Panc1 (cell line): ENCODE results near the gene TMEM204. TPM values are rescaled to one million over a fixed set of nuclear protein-coding genes. Genes with fewer than 3 reads are reported as not detected.

ENCODE experiments used
- ATAC-seq: fragments of 200-7000 bp; cut with Tn5 transposase; 2 replicates; pipeline ENCODE4 v1.9.1; 2020; ENCODE audit warnings: mild to moderate bottlenecking, moderate library complexity
- BruUV-seq: library from RNA; stranded (reverse); fragments of 400-500 nt; replicated peaks from 2 replicates; lab custom pipeline; 2021; lab: Mats Ljungman, UMichigan
- CTCF ChIA-PET: fragments of 300-600 bp; sonication (Branson Sonifier 250); formaldehyde crosslinking; loops from one replicate; lab custom pipeline; 2022; ENCODE audit warnings: antibody characterized with exemption; lab: Charles Lee
- POLR2A ChIA-PET: fragments of 300-600 bp; sonication (Branson Sonifier 250); formaldehyde crosslinking; loops from one replicate; lab custom pipeline; 2022; ENCODE audit warnings: antibody characterized with exemption; lab: Charles Lee
- DNase-seq: peaks from one replicate; pipeline ENCODE4 v3.0.0-alpha.2; 2010; ENCODE audit warnings: low read depth, low spot score
- H3K27ac ChIP-seq: 2 replicates; pipeline ENCODE4 v1.5.1; 2011; ENCODE audit warnings: mild to moderate bottlenecking, low read length, inconsistent platforms
- H3K27me3 ChIP-seq: fragments of 200-500 bp; sonication (Bioruptor generic); 2 replicates; pipeline ENCODE4 v1.6.0; 2014; ENCODE audit warnings: low read length, inconsistent platforms; ENCODE audit not compliant: control insufficient read depth, insufficient read depth
- H3K36me3 ChIP-seq: fragments of 200-500 bp; sonication (Bioruptor generic); 2 replicates; pipeline ENCODE4 v1.5.1; 2014; ENCODE audit warnings: inconsistent platforms, mild to moderate bottlenecking, low read length, moderate library complexity; ENCODE audit not compliant: control insufficient read depth, insufficient read depth
- H3K4me1 ChIP-seq: 2 replicates; pipeline ENCODE4 v1.5.1; 2011; ENCODE audit warnings: inconsistent platforms, mild to moderate bottlenecking, low read length, moderate library complexity; ENCODE audit not compliant: control insufficient read depth, insufficient read depth
- H3K4me3 ChIP-seq, 2 experiments: 2 replicates each; pipeline ENCODE4 v1.5.1; 2011 to 2012; ENCODE audit warnings: low read depth in 2 of 2, low read length in 2 of 2, mild to moderate bottlenecking in 2 of 2, inconsistent platforms in 1 of 2, moderate library complexity in 1 of 2
- H3K9me3 ChIP-seq: fragments of 200-500 bp; sonication (Bioruptor generic); 2 replicates; pipeline ENCODE4 v1.5.1; 2014; ENCODE audit warnings: low read depth, mild to moderate bottlenecking, inconsistent platforms, low read length, moderate library complexity; ENCODE audit not compliant: control insufficient read depth, insufficient read depth
- POLR2AphosphoS5 ChIP-seq: IDR thresholded peaks from 2 replicates; pipeline ENCODE4 v1.6.1; 2012; ENCODE audit warnings: mild to moderate bottlenecking, low read depth, low read length, moderate library complexity
- SIN3A ChIP-seq: IDR thresholded peaks from 2 replicates; pipeline ENCODE4 v1.6.1; 2012; ENCODE audit warnings: low read depth, mild to moderate bottlenecking, low read length, moderate library complexity, borderline replicate concordance; ENCODE audit not compliant: insufficient read depth
- TCF7L2 ChIP-seq: IDR thresholded peaks from 2 replicates; pipeline ENCODE4 v1.6.1; 2011; ENCODE audit warnings: mild to moderate bottlenecking, low read depth, low read length, inconsistent platforms
- in situ Hi-C: cut with HindIII; loops from 2 replicates; pipeline ENCODE4 v1.10.0; 2016; ENCODE audit warnings: low sequenced_read_pairs, low pct_unique_long_range_greater_than_20kb
- intact Hi-C: fragments of 100-400 bp; cut with micrococcal nuclease; formaldehyde crosslinking; loops from one replicate; pipeline ENCODE4 v1.10.0; 2022; ENCODE audit not compliant: unreplicated experiment
- total RNA-seq: library from RNA; stranded (reverse); gene quantifications from one replicate; pipeline ENCODE4 v1.2.1, GENCODE V29; 2021; ENCODE audit not compliant: unreplicated experiment
- TF ChIP-seq, protein P1 (sequence below), 2 experiments: IDR thresholded peaks; 2 replicates each; pipeline ENCODE4 v1.6.1; 2011 to 2012; ENCODE audit warnings: low read depth in 2 of 2, control low read depth in 1 of 2, low read length in 1 of 2, mild to moderate bottlenecking in 1 of 2, moderate library complexity in 1 of 2; ENCODE audit not compliant: insufficient read depth in 1 of 2
- TF ChIP-seq, protein P2 (sequence below): fragments of 450-650 bp; IDR thresholded peaks from 2 replicates; pipeline ENCODE4 v1.5.1; 2017; ENCODE audit warnings: mild to moderate bottlenecking

Gene TMEM204
- total RNA-seq, 1 experiment from 2014 or later = 0.13 TPM

DNA sequence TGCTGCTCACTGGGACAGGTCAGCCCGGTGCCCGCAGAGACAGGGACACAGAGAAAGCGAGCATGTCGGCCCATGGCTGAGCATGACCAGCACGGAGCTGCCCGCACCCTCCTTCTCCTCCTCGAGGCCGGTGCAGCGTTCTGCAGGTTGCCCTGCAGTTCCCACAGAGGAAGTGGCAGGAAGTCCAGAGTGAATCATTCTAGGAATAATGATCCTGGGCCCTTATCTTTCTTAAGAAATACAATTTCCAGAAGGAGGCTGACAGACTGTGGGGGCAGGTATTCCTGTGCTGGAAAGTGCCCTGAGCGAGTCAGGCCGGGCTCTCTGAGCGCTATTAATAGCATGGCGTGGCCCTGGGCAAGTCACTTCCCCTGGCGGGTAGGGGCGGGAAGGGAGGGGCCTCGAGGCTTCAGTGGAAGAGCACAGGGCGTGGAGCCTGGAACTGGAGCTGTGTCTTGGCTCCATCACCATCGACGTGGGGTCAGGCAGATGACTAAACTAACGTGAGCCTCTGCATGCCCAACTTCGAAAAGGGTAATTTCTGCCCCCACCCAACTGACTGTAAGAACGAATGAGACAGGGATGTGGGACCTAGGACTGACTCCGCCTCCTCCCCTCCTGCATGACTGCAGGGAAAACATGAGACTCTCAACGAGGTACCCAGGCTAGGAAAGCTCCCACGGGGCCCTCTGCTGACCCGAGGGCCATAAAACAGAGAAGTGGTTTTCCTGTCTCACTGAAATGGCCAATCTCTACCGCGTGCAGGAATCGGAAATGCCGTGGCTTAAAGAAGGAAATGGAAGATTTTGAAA is 9.8 kb downstream of the TMEM204 start:
- Histone ChIP-seq H3K9me3 (no peaks in the 10 kb centered on the region), H3K36me3 (no peaks in the 10 kb centered on the region), H3K4me1 (peaks cover 7% of the 10 kb centered on the region), H3K4me3 (no peak overlapping the region), H3K27me3 (no peaks in the 10 kb centered on the region), H3K27ac (no peak overlapping the region)
- no TSS peak for BruUV-seq
- CTCF ChIA-PET = interaction anchor here (0.7 kb wide), 1 partner anchor 234 kb away, joined by 4 read pairs; no protein-coding TSS in a partner anchor
- DNase-seq (no peak), ATAC-seq (peak; percentile 65)
- POLR2A ChIA-PET = no interaction called here
- TF ChIP-seq, protein P1, sequence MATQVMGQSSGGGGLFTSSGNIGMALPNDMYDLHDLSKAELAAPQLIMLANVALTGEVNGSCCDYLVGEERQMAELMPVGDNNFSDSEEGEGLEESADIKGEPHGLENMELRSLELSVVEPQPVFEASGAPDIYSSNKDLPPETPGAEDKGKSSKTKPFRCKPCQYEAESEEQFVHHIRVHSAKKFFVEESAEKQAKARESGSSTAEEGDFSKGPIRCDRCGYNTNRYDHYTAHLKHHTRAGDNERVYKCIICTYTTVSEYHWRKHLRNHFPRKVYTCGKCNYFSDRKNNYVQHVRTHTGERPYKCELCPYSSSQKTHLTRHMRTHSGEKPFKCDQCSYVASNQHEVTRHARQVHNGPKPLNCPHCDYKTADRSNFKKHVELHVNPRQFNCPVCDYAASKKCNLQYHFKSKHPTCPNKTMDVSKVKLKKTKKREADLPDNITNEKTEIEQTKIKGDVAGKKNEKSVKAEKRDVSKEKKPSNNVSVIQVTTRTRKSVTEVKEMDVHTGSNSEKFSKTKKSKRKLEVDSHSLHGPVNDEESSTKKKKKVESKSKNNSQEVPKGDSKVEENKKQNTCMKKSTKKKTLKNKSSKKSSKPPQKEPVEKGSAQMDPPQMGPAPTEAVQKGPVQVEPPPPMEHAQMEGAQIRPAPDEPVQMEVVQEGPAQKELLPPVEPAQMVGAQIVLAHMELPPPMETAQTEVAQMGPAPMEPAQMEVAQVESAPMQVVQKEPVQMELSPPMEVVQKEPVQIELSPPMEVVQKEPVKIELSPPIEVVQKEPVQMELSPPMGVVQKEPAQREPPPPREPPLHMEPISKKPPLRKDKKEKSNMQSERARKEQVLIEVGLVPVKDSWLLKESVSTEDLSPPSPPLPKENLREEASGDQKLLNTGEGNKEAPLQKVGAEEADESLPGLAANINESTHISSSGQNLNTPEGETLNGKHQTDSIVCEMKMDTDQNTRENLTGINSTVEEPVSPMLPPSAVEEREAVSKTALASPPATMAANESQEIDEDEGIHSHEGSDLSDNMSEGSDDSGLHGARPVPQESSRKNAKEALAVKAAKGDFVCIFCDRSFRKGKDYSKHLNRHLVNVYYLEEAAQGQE (IDR thresholded peaks at IDR 0.05; ENCODE audit: insufficient read depth in 1 of 2, low read depth in 2 of 2, low read length in 1 of 2) = no peak
- TF ChIP-seq SIN3A (no peak), TCF7L2 (no peak), POLR2AphosphoS5 (no peak)
- TF ChIP-seq, protein P2, sequence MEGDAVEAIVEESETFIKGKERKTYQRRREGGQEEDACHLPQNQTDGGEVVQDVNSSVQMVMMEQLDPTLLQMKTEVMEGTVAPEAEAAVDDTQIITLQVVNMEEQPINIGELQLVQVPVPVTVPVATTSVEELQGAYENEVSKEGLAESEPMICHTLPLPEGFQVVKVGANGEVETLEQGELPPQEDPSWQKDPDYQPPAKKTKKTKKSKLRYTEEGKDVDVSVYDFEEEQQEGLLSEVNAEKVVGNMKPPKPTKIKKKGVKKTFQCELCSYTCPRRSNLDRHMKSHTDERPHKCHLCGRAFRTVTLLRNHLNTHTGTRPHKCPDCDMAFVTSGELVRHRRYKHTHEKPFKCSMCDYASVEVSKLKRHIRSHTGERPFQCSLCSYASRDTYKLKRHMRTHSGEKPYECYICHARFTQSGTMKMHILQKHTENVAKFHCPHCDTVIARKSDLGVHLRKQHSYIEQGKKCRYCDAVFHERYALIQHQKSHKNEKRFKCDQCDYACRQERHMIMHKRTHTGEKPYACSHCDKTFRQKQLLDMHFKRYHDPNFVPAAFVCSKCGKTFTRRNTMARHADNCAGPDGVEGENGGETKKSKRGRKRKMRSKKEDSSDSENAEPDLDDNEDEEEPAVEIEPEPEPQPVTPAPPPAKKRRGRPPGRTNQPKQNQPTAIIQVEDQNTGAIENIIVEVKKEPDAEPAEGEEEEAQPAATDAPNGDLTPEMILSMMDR = no peak
- intact Hi-C loops = no loop called here
- in situ Hi-C loops = no loop called here

- Histone ChIP-seq H3K4me1 (peaks cover 7% of the 10 kb centered on the region), H3K4me3 (no peak overlapping the region), H3K36me3 (no peaks in the 10 kb centered on the region), H3K9me3 (no peaks in the 10 kb centered on the region), H3K27me3 (no peaks in the 10 kb centered on the region), H3K27ac (no peak overlapping the region)
- CTCF ChIA-PET = no interaction called here
- DNase-seq (no peak), ATAC-seq (no peak)
- intact Hi-C loops (no loop called here), in situ Hi-C loops (no loop called here)
- TF ChIP-seq, protein P2 = no peak
- TF ChIP-seq TCF7L2 (no peak), SIN3A (no peak), POLR2AphosphoS5 (no peak)
- TF ChIP-seq, protein P1 (IDR thresholded peaks at IDR 0.05; ENCODE audit: insufficient read depth in 1 of 2, low read depth in 2 of 2, low read length in 1 of 2) = no peak
- no TSS peak for BruUV-seq
- POLR2A ChIA-PET = no interaction called here
Measured at GRCh38 chr16:1545044-1546040, 11.9 kb downstream of the TMEM204 start.
